Body of pancreas (tissue), 4 donors: ENCODE measurements around the gene POLE4. TPM values are rescaled to one million over a fixed set of nuclear protein-coding genes. Genes with fewer than 3 reads are reported as not detected.

Source experiments
- ATAC-seq: fragments of 150-250 bp; one replicate; pipeline ENCODE4 v1.9.1; 2016
- DNase-seq, 4 donors: peaks; one replicate each; pipeline ENCODE4 v3.0.0-alpha.2; 2019
- H3K27ac ChIP-seq, 4 donors: fragments of 200-600 bp; sonication (generic); 1 replicate in 3 of 4; 2 replicates in 1 of 4; pipeline versions ENCODE4 v1.5.1 to v1.6.1; 2016 to 2019; ENCODE audit warnings: mild to moderate bottlenecking in 1 of 4, mixed read lengths in 1 of 4, moderate library complexity in 1 of 4
- H3K27me3 ChIP-seq, 2 donors: fragments of 200-600 bp; sonication (generic); one replicate each; pipeline ENCODE4 v1.6.0; 2016; ENCODE audit warnings: mild to moderate bottlenecking in 1 of 2
- H3K36me3 ChIP-seq, 2 donors: fragments of 200-600 bp; sonication (generic); replicated peaks in 1 of 2; 2 replicates each; pipeline ENCODE4 v1.5.1; 2016; ENCODE audit warnings: low read depth in 2 of 2; ENCODE audit not compliant: insufficient read depth in 1 of 2
- H3K4me1 ChIP-seq: fragments of 200-600 bp; sonication (generic); one replicate; pipeline ENCODE4 v1.6.0; 2016
- H3K4me3 ChIP-seq, 2 donors: fragments of 200-600 bp; sonication (generic); 1 replicate in 1 of 2; 2 replicates in 1 of 2; pipeline ENCODE4 v1.5.1; 2016 to 2019
- H3K9me3 ChIP-seq, 3 donors: fragments of 200-600 bp; sonication (generic); 1 replicate in 2 of 3; 2 replicates in 1 of 3; pipeline ENCODE4 v1.5.1; 2016
- POLR2A ChIP-seq, 3 donors: fragments of 450-650 bp; IDR thresholded peaks; one replicate each; pipeline ENCODE4 v1.6.1; 2016; ENCODE audit warnings: antibody characterized with exemption in 3 of 3, mild to moderate bottlenecking in 2 of 3
- WGBS, 2 donors: methylation state at CpG; one replicate each; pipeline ENCODE4 v1.1.5; 2017; 5-methylcytosine and 5-hydroxymethylcytosine counted together
- intact Hi-C: fragments of 100-400 bp; cut with DNase I; formaldehyde crosslinking; loops from one replicate; pipeline ENCODE4 v1.15.1; 2023
- total RNA-seq, 2 donors: library from RNA; depleted of rRNA; stranded (reverse); fragments of >200 nt; gene quantifications; one replicate each; pipeline ENCODE4 v1.1.0, GENCODE V29; 2016
- TF ChIP-seq, protein P1 (sequence below), 7 experiments: fragments of 450-650 bp in 4 of 7; fragments of 200-600 bp in 3 of 7; sonication (generic) in 3 of 7; IDR thresholded peaks; one replicate each; pipeline ENCODE4 v1.5.1; 2016 to 2019; ENCODE audit warnings: antibody characterized with exemption in 7 of 7

Gene POLE4
- total RNA-seq, 2 donors from 2014 or later = 15.2 to 15.8 TPM

DNA sequence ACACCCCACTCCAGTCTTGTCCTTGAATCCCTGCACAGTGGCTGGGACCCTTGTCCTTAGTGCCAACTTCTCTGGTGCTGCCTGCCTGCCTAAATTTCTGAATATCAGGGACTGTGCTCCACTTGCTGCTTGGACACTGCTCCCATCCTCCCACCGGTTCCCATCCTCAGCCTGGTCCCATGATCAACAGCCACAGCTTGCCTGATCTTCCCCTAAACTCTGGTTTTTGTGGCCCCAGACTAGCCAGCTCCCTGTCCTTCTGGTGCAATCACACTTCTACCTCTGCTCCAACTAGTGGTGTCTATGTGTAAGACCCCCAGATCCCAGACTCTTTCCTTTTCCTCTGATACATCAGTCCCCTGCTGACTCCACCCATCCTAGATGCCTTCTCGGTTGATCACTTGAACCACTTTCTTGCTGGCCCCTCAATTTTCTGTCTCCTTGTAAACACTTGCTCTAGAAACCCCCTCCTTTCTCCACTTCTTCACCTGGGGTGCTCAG is 37.2 kb upstream of the POLE4 start:
- H3K27ac ChIP-seq = no peak overlapping the region

DNA sequence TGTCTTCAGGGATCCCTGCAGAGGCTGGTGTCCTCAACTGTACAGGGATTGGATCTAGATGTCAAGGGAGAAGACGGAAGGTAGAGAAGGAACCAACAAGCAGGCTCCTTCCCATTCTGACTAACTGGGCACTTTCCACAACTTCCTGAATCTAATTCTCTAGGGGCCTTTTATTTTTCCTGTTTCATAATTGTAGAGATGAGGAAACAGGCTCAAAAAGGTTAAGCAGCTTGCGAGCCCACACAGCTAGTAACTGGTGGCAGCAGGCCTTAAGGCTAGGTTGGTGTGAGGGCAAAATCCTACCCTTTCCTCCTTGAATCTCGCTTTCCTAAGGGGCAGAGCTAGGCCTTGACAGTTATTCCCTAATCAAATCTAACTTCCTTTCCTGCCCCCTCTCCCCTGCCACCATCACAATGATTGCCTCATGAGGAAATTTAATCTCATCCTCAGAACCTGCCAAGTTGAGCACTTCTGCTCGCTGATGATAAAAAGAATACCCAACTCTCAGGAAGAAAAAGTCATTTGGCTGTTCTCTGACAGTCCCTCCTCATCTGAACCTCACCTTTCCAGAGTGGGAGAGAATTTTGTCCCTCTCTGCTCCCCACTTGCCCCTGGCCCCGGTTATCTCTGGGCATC is 35.7 kb upstream of the POLE4 start:
- no peaks in the 10 kb centered on the region for H3K36me3 ChIP-seq
- no peak overlapping the region for H3K27ac ChIP-seq
- no peaks in the 10 kb centered on the region for H3K4me1 ChIP-seq
- TF ChIP-seq, protein P1, sequence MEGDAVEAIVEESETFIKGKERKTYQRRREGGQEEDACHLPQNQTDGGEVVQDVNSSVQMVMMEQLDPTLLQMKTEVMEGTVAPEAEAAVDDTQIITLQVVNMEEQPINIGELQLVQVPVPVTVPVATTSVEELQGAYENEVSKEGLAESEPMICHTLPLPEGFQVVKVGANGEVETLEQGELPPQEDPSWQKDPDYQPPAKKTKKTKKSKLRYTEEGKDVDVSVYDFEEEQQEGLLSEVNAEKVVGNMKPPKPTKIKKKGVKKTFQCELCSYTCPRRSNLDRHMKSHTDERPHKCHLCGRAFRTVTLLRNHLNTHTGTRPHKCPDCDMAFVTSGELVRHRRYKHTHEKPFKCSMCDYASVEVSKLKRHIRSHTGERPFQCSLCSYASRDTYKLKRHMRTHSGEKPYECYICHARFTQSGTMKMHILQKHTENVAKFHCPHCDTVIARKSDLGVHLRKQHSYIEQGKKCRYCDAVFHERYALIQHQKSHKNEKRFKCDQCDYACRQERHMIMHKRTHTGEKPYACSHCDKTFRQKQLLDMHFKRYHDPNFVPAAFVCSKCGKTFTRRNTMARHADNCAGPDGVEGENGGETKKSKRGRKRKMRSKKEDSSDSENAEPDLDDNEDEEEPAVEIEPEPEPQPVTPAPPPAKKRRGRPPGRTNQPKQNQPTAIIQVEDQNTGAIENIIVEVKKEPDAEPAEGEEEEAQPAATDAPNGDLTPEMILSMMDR (IDR thresholded peaks at IDR 0.05) = no peak
- no peak for TF ChIP-seq POLR2A (IDR thresholded peaks at IDR 0.05)
- intact Hi-C loops = no loop called here
- DNase-seq = no peak
- H3K4me3 ChIP-seq = no peak overlapping the region
- H3K27me3 ChIP-seq = no peaks in the 10 kb centered on the region
- no peaks in the 10 kb centered on the region for H3K9me3 ChIP-seq
- WGBS, 2 donors = 57 to 75% methylated on average over 5 of the region's 5 CpGs
- no peak for ATAC-seq

More for the DNA sequence above, 37.2 kb upstream of the POLE4 start:
- Histone ChIP-seq H3K4me1 (no peaks in the 10 kb centered on the region), H3K36me3 (no peaks in the 10 kb centered on the region), H3K9me3 (no peaks in the 10 kb centered on the region), H3K27me3 (no peaks in the 10 kb centered on the region), H3K4me3 (no peak overlapping the region)
- no peak for TF ChIP-seq POLR2A (IDR thresholded peaks at IDR 0.05)
- TF ChIP-seq, protein P1 (IDR thresholded peaks at IDR 0.05) = no peak
- ATAC-seq (no peak), DNase-seq (no peak)
- intact Hi-C loops = no loop called here
- 92 to 96% methylated on average over 2 of the region's 2 CpGs for WGBS, 2 donors

DNA sequence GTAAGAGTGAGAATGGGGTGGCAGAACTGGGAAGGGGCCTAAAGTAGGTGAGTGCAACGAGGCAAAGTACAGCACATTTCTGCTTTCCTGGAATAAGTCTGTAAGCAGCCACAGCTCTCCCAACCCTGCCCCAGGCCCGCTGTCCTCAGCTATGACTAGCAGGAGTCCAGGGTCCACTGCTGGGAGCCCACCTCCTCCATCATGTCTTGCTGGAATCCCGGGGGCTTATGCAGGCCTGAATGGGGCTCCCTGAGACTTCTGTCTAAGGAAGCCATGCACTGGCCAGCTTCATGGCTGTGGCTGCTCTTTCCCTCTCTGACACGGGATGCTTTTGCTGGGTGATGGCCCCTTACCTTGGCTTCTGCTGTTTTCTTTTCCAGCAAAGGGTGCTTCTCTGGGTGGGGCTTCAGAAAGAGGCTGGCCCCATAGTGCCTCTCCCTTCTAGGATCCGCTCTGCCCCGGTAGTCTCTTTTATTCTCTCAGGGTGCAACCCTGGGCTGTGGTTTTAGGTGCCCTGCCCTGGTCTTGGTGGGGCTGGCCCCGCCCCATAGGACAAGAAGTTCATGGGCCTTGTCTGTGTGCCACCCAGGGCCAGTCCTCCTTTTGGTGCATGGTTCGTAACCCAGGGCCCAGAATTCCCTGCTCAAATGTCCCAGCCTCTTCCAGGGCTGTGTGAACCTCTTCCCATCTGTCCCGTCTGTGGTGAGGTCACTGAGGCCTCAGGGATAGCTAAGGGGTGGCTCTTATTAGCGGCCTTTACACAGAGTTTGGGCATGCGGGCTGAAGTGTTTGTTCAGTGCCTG is 33.8 kb upstream of the POLE4 start:
- Histone ChIP-seq H3K4me3 (no peak overlapping the region), H3K27ac (no peak overlapping the region), H3K4me1 (no peaks in the 10 kb centered on the region), H3K36me3 (no peaks in the 10 kb centered on the region), H3K27me3 (no peaks in the 10 kb centered on the region), H3K9me3 (no peaks in the 10 kb centered on the region)
- ATAC-seq = no peak
- intact Hi-C loops = no loop called here
- DNase-seq = no peak
- TF ChIP-seq, protein P1 (IDR thresholded peaks at IDR 0.05) = no peak
- no peak for TF ChIP-seq POLR2A (IDR thresholded peaks at IDR 0.05)
- 78 to 81% methylated on average over 10 to 11 of the region's 11 CpGs for WGBS, 2 donors

DNA sequence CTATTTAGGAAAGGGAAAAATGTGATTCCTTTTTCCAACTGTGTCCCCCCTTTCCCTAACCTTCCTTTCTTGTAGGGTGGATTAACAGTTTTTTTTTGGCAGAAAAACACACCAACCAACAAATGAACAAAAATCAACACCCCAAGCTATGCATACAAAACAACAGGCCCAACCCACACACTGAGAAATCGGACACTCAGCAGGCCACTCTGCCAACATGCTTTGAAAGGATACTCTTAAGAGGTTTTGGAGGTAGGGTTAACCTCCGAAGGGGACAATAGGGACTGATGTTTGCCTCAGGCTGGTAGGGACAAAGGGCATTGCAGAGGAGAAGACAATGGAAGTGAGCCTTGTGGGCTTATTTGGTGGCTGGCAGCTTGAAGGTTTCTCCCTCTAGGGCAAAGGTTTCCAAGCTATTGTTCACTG is 33.1 kb upstream of the POLE4 start:
- TF ChIP-seq, protein P1 (IDR thresholded peaks at IDR 0.05) = no peak
- TF ChIP-seq POLR2A (IDR thresholded peaks at IDR 0.05) = no peak
- H3K27ac ChIP-seq = no peak overlapping the region
- no peaks in the 10 kb centered on the region for H3K4me1 ChIP-seq
- no peak overlapping the region for H3K4me3 ChIP-seq
- WGBS, 2 donors = 39 to 56% methylated on average over 2 of the region's 2 CpGs
- DNase-seq = no peak
- no peaks in the 10 kb centered on the region for H3K36me3 ChIP-seq
- no peaks in the 10 kb centered on the region for H3K27me3 ChIP-seq
- intact Hi-C loops = no loop called here
- no peaks in the 10 kb centered on the region for H3K9me3 ChIP-seq
- no peak for ATAC-seq
